K562 (cell line): ENCODE measurements around the gene SLC25A53.

Source experiments
- CBFA2T3 ChIP-seq: fragments of 450-650 bp; IDR thresholded peaks from 2 replicates; pipeline ENCODE4 v1.6.1; 2017
- CTCF ChIP-seq, 3 experiments: IDR thresholded peaks in 2 of 3; conservative IDR thresholded peaks in 1 of 3; 2 replicates each; pipeline ENCODE4 v1.5.1; 2011 to 2012; ENCODE audit warnings: low read length in 3 of 3, mild to moderate bottlenecking in 3 of 3, control low read depth in 2 of 3, improper control_type of control experiment in 1 of 3, inconsistent platforms in 1 of 3, low read depth in 1 of 3, mixed read lengths in 1 of 3, moderate library complexity in 1 of 3; ENCODE audit not compliant: insufficient read depth in 2 of 3
- E2F5 ChIP-seq: sonication (generic); formaldehyde crosslinking; IDR thresholded peaks from 2 replicates; pipeline ENCODE4 v1.8.0; 2022; ENCODE audit warnings: mild to moderate bottlenecking, missing genetic modification reagents
- ESRRA ChIP-seq: fragments of 450-650 bp; IDR thresholded peaks from 2 replicates; pipeline ENCODE4 v1.6.1; 2014; ENCODE audit warnings: low read depth, mild to moderate bottlenecking, moderate library complexity, borderline replicate concordance
- KDM1A ChIP-seq, 2 experiments: fragments of 450-650 bp; IDR thresholded peaks; 2 replicates each; pipeline ENCODE4 v1.6.1; 2016; ENCODE audit warnings: mild to moderate bottlenecking in 2 of 2
- MEIS2 ChIP-seq: fragments of 450-650 bp; IDR thresholded peaks from 2 replicates; pipeline ENCODE4 v1.6.1; 2014; ENCODE audit warnings: mild to moderate bottlenecking; ENCODE audit not compliant: partially characterized antibody
- NRF1 ChIP-seq, 2 experiments: fragments of 450-650 bp; IDR thresholded peaks in 1 of 2; conservative IDR thresholded peaks in 1 of 2; 2 replicates each; pipeline ENCODE4 v1.6.1; 2014; ENCODE audit warnings: mild to moderate bottlenecking in 2 of 2
- RCOR1 ChIP-seq, 2 experiments: IDR thresholded peaks; 2 replicates each; pipeline ENCODE4 v1.6.1; 2012; ENCODE audit warnings: low read depth in 2 of 2, low read length in 2 of 2, borderline replicate concordance in 1 of 2, improper control_type of control experiment in 1 of 2
- SMAD3 ChIP-seq: fragments of 450-650 bp; formaldehyde crosslinking; conservative IDR thresholded peaks from 2 replicates; pipeline ENCODE4 v1.4.0; 2020; ENCODE audit warnings: mild to moderate bottlenecking
- SRF ChIP-seq, 2 experiments: fragments of 250-450, 450-650 bp in 1 of 2; sonication (Bioruptor Pico) in 1 of 2; sonication (generic) in 1 of 2; formaldehyde crosslinking; IDR thresholded peaks; 2 replicates each; pipeline versions ENCODE4 v1.5.0 to v1.5.1; 2020 to 2022; ENCODE audit warnings: mild to moderate bottlenecking in 1 of 2, missing genetic modification reagents in 1 of 2
- TAF1 ChIP-seq: IDR thresholded peaks from 2 replicates; pipeline ENCODE4 v1.6.1; 2011; ENCODE audit warnings: mild to moderate bottlenecking, low read length, moderate library complexity; ENCODE audit not compliant: insufficient read depth, control insufficient read depth, severe bottlenecking; ENCODE audit errors: extremely low read depth
- ZNF184 ChIP-seq: sonication (generic); formaldehyde crosslinking; IDR thresholded peaks from 2 replicates; pipeline ENCODE4 v1.5.0; 2020; ENCODE audit warnings: missing genetic modification reagents
- ZNF232 ChIP-seq: sonication (generic); formaldehyde crosslinking; IDR thresholded peaks from 2 replicates; pipeline ENCODE4 v1.8.0; 2022; ENCODE audit warnings: mild to moderate bottlenecking, missing genetic modification reagents
- TF ChIP-seq, protein P1 (sequence below), 2 experiments: fragments of 450-650 bp in 1 of 2; sonication (generic) in 1 of 2; formaldehyde crosslinking in 1 of 2; IDR thresholded peaks; 2 replicates each; pipeline versions ENCODE4 v1.7.1 to v1.9.0; 2016 to 2022; ENCODE audit warnings: inconsistent platforms in 1 of 2, mild to moderate bottlenecking in 1 of 2, missing genetic modification reagents in 1 of 2

- TF ChIP-seq KDM1A (IDR thresholded peaks at IDR 0.05) (no peak), MEIS2 (no peak), CTCF (IDR thresholded peaks at IDR 0.05 in 2 of 3, conservative IDR thresholded peaks at IDR 0.05 in 1 of 3; ENCODE audit: insufficient read depth in 2 of 3, low read depth in 1 of 3, low read length in 3 of 3) (peak; percentile 34 to 68 (median 57); a peak in 5 of 6 replicates), NRF1 (conservative IDR thresholded peaks at IDR 0.05 in 1 of 2, IDR thresholded peaks at IDR 0.05 in 1 of 2) (no peak), E2F5 (CRISPR knock-in tag) (no peak), CBFA2T3 (no peak), SRF (CRISPR knock-in tag; IDR thresholded peaks at IDR 0.05) (no peak), RCOR1 (IDR thresholded peaks at IDR 0.05; ENCODE audit: borderline replicate concordance in 1 of 2, low read depth in 2 of 2, low read length in 2 of 2) (no peak), SMAD3 (CRISPR knock-in tag) (no peak), ZNF184 (CRISPR knock-in tag) (no peak), ZNF232 (CRISPR knock-in tag) (no peak), TAF1 (no peak), ESRRA (no peak)
- TF ChIP-seq, protein P1, sequence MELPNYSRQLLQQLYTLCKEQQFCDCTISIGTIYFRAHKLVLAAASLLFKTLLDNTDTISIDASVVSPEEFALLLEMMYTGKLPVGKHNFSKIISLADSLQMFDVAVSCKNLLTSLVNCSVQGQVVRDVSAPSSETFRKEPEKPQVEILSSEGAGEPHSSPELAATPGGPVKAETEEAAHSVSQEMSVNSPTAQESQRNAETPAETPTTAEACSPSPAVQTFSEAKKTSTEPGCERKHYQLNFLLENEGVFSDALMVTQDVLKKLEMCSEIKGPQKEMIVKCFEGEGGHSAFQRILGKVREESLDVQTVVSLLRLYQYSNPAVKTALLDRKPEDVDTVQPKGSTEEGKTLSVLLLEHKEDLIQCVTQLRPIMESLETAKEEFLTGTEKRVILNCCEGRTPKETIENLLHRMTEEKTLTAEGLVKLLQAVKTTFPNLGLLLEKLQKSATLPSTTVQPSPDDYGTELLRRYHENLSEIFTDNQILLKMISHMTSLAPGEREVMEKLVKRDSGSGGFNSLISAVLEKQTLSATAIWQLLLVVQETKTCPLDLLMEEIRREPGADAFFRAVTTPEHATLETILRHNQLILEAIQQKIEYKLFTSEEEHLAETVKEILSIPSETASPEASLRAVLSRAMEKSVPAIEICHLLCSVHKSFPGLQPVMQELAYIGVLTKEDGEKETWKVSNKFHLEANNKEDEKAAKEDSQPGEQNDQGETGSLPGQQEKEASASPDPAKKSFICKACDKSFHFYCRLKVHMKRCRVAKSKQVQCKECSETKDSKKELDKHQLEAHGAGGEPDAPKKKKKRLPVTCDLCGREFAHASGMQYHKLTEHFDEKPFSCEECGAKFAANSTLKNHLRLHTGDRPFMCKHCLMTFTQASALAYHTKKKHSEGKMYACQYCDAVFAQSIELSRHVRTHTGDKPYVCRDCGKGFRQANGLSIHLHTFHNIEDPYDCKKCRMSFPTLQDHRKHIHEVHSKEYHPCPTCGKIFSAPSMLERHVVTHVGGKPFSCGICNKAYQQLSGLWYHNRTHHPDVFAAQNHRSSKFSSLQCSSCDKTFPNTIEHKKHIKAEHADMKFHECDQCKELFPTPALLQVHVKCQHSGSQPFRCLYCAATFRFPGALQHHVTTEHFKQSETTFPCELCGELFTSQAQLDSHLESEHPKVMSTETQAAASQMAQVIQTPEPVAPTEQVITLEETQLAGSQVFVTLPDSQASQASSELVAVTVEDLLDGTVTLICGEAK (IDR thresholded peaks at IDR 0.05) = no peak
- TF ChIP-seq, protein P1 (CRISPR knock-in tag; IDR thresholded peaks at IDR 0.05) = no peak
These were observed 38.8 kb upstream of the SLC25A53 start for GRCh38 chrX:104195489-104196084.
